ENCODE measurements around the gene CPLX1. TPM values are rescaled to one million over a fixed set of nuclear protein-coding genes. Genes with fewer than 3 reads are reported as not detected.
"Not testable (repeated sequence)": the region's sequence is repeated elsewhere in the genome, so short reads cannot be mapped to it uniquely, and the experiment has no call there.

Gene CPLX1
- total RNA-seq, 2 experiments from 2014 or later = 2.5 to 3.0 TPM

DNA sequence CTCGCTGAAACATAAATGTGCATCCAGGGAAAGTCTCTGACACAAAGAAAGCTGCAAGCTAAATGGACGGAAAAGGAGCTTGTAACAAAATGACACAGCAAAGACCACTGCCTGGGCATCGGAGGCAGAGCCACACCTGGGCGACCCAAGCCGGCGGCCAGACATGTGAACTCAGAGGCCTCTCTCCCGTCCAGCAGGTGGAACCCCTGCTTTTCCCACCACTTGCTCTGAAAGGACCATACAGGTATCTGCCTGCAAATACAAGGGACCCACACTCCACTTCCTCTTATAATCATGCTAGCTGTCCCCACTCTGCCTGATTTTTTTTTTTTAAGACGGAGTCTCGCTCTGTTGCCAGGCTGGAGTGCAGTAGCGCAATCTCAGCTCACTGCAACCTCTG, 12.0 kb downstream of the CPLX1 start:
- no peak overlapping the region for H3K27ac Mint-ChIP-seq
- H3K4me3 Mint-ChIP-seq = no peak overlapping the region
- ChIA-PET CTCF (no interaction called here), POLR2A (no interaction called here)
- no peak for DNase-seq
- H3K9me3 Mint-ChIP-seq = no peaks in the 10 kb centered on the region
- H3K27me3 Mint-ChIP-seq = peaks cover 41% of the 10 kb centered on the region
- no peaks in the 10 kb centered on the region for H3K4me1 Mint-ChIP-seq
- no peaks in the 10 kb centered on the region for H3K36me3 Mint-ChIP-seq (ENCODE audit: low read depth)

DNA sequence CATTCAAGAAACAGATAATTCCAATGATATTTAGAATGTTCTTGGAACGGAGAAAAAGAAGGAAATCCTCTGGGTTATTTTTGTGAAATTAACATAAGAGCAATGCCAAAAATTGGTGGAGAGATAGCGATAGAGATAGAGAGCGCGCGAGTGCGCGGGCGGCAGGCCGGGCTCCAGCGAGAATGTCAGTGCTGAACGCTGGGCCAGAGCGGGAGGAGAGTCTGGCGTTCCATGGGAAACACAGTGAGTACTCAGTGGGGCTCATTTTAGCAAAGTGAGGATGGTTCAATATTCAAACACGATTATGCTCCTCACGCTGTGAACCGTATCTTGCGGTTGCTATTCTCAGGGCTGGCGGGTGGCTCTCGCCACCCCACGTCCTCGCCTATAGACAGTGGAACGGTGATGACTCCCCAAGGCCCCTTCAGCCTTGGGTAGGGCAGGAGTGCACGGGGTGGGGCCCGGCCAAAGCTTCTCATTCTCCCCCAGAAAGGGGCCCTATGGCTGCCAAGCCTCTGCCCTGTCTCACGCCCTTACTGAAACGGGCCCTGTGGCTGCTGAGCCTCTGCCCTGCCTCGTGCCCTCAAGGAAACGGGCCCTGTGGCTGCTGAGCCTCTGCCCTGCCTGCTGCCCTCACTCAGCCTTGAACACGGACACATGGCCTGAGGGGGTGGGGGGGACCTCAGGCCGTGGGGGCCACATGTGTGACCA, 16.9 kb downstream of the CPLX1 start:
- no peaks in the 10 kb centered on the region for H3K36me3 Mint-ChIP-seq (ENCODE audit: low read depth)
- H3K4me3 Mint-ChIP-seq = no peak overlapping the region
- H3K9me3 Mint-ChIP-seq = peaks cover 6% of the 10 kb centered on the region
- H3K4me1 Mint-ChIP-seq = no peaks in the 10 kb centered on the region
- no peak for DNase-seq
- no peak overlapping the region for H3K27ac Mint-ChIP-seq
- ChIA-PET CTCF (no interaction called here), POLR2A (no interaction called here)
- H3K27me3 Mint-ChIP-seq = peaks cover 40% of the 10 kb centered on the region

DNA sequence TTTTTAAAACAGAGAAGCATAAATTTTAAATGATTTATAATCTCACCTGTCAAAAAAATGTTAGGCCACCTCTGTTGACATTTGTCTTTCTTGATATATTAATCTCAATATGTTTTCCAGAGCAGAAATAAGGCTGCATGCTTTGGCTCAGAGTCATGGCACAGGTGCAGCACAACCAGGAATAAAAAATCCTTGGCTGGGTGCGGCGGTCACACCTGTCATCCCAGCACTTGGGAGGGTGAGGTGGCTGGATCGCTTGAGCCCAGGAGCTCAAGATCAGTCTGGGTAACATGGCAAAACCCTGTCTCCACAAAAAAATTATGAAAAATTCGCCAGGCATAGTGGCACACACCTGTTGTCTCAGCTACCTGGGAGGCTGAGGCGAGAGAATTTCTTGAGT, 18.1 kb downstream of the CPLX1 start:
- ChIA-PET POLR2A (no interaction called here), CTCF (no interaction called here)
- no peak for DNase-seq
- H3K27me3 Mint-ChIP-seq = peaks cover 29% of the 10 kb centered on the region
- no peaks in the 10 kb centered on the region for H3K36me3 Mint-ChIP-seq (ENCODE audit: low read depth)
- no peak overlapping the region for H3K4me3 Mint-ChIP-seq
- H3K27ac Mint-ChIP-seq = no peak overlapping the region
- H3K9me3 Mint-ChIP-seq = peaks cover 9% of the 10 kb centered on the region
- no peaks in the 10 kb centered on the region for H3K4me1 Mint-ChIP-seq

DNA sequence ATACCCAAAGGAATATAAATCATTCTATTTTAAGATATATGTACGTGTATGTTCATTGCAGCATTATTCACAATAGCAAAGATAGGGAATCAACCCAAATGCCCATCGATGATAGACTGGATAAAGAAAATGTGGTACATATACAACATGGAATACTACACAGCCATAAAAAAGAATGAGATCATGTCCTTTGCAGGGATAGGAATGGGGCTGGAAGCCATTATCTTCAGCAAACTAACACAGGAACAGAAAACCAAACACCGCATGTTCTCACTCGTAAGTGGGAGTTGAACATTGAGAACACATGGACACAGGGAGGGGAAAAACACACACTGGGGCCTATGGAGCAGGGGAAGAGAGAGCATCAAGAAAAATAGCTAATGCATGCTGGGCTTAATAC, 18.9 kb downstream of the CPLX1 start:
- DNase-seq; H3K4me1 Mint-ChIP-seq; H3K36me3 Mint-ChIP-seq (ENCODE audit: low read depth); H3K4me3 Mint-ChIP-seq; CTCF ChIA-PET; POLR2A ChIA-PET; H3K27ac Mint-ChIP-seq: not testable (repeated sequence)
- peaks cover 13% of the 10 kb centered on the region for H3K9me3 Mint-ChIP-seq
- peaks cover 22% of the 10 kb centered on the region for H3K27me3 Mint-ChIP-seq

DNA sequence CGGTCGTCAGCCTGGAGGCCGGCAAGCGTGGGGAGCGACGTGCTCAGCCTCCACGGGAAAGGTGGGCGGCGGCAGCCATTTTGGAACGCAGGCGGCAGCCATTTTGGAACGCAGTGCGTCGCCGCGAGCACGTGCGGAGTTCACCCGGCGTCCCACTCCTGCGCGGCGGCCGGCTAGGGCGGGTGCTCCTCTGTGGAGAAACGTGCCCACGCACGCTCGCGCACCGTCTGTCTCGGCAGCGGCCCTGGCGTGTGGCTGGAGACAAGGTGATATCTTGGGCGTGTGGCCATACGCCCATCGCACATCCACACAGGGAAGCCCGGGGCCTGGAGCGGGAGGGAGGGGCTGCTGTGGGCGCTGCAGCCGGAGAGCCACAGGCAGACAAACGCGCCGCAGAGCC, 21.1 kb downstream of the CPLX1 start:
- POLR2A ChIA-PET = no interaction called here
- no peak overlapping the region for H3K27ac Mint-ChIP-seq
- no peak overlapping the region for H3K4me3 Mint-ChIP-seq
- peaks cover 19% of the 10 kb centered on the region for H3K9me3 Mint-ChIP-seq
- H3K4me1 Mint-ChIP-seq = peaks cover 4% of the 10 kb centered on the region
- H3K27me3 Mint-ChIP-seq = peaks cover 20% of the 10 kb centered on the region
- DNase-seq = no peak
- no peaks in the 10 kb centered on the region for H3K36me3 Mint-ChIP-seq (ENCODE audit: low read depth)
- CTCF ChIA-PET = no interaction called here

DNA sequence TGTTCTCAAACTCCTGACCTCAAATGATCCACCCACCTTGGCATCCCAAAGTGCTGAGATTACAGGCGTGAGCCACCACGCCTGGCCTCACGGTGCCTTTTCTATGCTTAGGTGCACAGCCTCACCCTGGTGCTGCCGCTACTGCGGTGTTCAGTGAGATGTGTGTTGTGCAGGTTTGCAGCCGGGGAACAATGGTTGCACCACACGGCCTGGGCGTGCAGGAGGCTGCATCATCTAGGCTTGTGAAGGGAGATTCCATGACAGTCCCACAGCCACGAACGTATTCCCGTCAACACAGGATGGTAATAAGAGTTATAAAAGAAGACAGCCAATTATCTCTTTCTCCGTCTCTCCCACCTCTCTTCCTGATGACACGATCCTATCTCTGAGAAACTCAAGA, 22.0 kb downstream of the CPLX1 start:
- ChIA-PET CTCF (no interaction called here), POLR2A (no interaction called here)
- peaks cover 13% of the 10 kb centered on the region for H3K4me1 Mint-ChIP-seq
- no peak overlapping the region for H3K4me3 Mint-ChIP-seq
- DNase-seq = no peak
- H3K36me3 Mint-ChIP-seq (ENCODE audit: low read depth) = no peaks in the 10 kb centered on the region
- peaks cover 19% of the 10 kb centered on the region for H3K9me3 Mint-ChIP-seq
- peaks cover 20% of the 10 kb centered on the region for H3K27me3 Mint-ChIP-seq
- no peak overlapping the region for H3K27ac Mint-ChIP-seq

DNA sequence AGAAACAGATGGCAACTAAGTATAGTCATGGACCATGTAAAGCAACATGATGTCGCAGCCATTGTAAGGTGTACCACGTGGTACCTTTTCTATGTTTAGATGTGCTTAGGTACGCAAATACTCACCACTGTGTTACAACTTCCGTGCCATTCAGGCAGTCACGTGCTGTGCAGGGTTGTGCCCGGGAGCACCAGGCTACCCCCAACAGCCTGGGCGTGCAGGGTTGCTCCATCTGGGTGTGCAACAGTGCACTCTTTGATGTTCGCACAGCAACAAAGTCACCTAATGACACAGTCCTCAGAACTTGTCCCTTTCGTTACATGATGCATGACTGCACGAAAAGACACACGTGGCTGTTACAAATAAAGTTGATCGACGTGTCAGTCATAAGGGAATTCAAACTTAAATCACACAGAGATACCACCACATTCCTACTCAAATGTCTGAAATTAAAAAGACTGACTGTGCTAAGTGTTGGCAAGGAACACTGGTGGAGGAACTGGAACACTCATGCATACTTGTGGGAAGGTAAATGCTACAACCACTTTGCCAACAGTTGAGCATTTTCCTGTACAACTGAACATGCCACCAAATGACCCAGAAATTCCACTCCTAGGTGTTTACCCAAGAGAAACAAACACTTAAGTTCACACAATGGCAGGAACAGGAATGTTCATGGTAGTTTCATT, 24.3 kb downstream of the CPLX1 start:
- no peak for DNase-seq
- H3K4me3 Mint-ChIP-seq = no peak overlapping the region
- POLR2A ChIA-PET = no interaction called here

DNA sequence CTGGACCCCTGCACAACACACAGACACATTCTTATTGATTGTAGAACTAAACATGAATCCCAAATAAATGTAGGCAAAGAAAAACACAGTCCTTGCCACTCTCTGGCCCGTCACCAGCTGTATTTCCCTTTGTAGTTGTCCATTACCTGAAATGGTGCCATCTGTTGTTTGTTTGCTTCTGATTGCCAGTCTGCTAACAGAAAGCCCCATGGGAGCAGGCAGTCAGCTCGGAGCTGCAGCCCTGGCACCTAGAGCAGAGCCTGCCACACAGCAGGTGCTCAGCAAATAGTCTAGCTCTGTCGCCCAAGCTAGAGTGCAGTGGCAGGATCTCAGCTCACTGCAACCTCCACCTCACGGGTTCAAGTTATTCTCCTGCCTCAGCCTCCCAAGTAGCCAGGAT, 28.9 kb downstream of the CPLX1 start:
- no peaks in the 10 kb centered on the region for H3K36me3 Mint-ChIP-seq (ENCODE audit: low read depth)
- no peak overlapping the region for H3K27ac Mint-ChIP-seq
- ChIA-PET POLR2A (interaction anchor here (3.0 kb wide), 1 partner anchor 14 kb away, joined by 18 read pairs; no protein-coding TSS in a partner anchor), CTCF (no interaction called here)
- no peak for DNase-seq
- no peak overlapping the region for H3K4me3 Mint-ChIP-seq
- H3K4me1 Mint-ChIP-seq = peaks cover 38% of the 10 kb centered on the region
- H3K9me3 Mint-ChIP-seq = peaks cover 7% of the 10 kb centered on the region
- peaks cover 32% of the 10 kb centered on the region for H3K27me3 Mint-ChIP-seq

More for the DNA sequence above, 24.3 kb downstream of the CPLX1 start:
- H3K36me3 Mint-ChIP-seq (ENCODE audit: low read depth) = no peaks in the 10 kb centered on the region
- H3K27me3 Mint-ChIP-seq = peaks cover 20% of the 10 kb centered on the region
- H3K9me3 Mint-ChIP-seq = peaks cover 19% of the 10 kb centered on the region
- CTCF ChIA-PET = no interaction called here
- H3K4me1 Mint-ChIP-seq = peaks cover 19% of the 10 kb centered on the region
- H3K27ac Mint-ChIP-seq = no peak overlapping the region

DNA sequence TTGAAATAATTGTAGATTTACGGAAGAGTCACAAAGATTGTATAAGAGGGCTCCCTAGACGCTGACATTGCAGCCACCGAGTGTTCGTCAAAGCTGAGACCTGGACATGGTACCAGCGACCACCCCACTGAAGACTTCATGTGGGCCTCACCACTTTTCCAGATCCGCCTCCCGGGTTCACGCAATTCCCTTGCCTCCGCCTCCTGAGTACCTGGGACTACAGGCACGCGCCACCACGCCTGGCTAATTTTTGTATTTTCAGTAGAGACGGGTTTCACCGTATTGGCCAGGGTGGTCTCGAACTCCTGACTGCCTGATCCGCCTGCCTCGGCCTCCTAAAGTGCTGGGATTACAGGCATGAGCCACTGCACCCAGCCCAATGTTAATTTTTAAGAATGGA, 29.7 kb downstream of the CPLX1 start:
- POLR2A ChIA-PET = interaction anchor here (1.2 kb wide), 1 partner anchor 14 kb away, joined by 3 read pairs; no protein-coding TSS in a partner anchor
- CTCF ChIA-PET = interaction anchor here (0.6 to 0.9 kb wide), 2 partner anchors 19 to 438 kb away, joined by 3 read pairs; no protein-coding TSS in a partner anchor
- Mint-ChIP-seq H3K4me3 (no peak overlapping the region), H3K27me3 (peaks cover 30% of the 10 kb centered on the region), H3K4me1 (peaks cover 38% of the 10 kb centered on the region), H3K27ac (no peak overlapping the region), H3K9me3 (no peaks in the 10 kb centered on the region), H3K36me3 (ENCODE audit: low read depth) (no peaks in the 10 kb centered on the region)
- no peak for DNase-seq

DNA sequence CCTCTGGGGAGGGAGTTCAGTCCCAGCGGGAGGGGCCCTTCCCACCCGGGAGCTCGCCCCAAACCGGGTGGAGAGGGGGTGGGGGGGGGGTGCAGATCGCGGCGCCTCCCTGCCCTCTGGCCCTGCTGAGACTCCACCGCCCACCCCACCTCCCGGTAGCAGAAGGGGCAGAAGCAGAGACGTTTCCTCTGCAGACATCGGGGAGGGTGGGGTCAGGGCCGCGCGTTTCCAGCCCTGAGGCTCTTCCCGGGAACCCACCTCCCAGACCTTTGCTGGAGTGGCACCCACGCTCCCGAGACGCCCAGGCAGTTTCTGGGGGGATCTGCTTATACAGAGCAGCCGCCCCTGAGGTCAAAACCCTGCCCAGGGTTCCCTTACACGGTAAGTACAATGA, 30.2 kb downstream of the CPLX1 start:
- no peaks in the 10 kb centered on the region for H3K9me3 Mint-ChIP-seq
- POLR2A ChIA-PET = interaction anchor here (1.2 kb wide), 1 partner anchor 14 kb away, joined by 3 read pairs; no protein-coding TSS in a partner anchor
- peaks cover 32% of the 10 kb centered on the region for H3K27me3 Mint-ChIP-seq
- peaks cover 38% of the 10 kb centered on the region for H3K4me1 Mint-ChIP-seq
- H3K27ac Mint-ChIP-seq = no peak overlapping the region
- H3K4me3 Mint-ChIP-seq = no peak overlapping the region
- CTCF ChIA-PET = interaction anchor here (0.6 to 0.9 kb wide), 2 partner anchors 19 to 438 kb away, joined by 3 read pairs; no protein-coding TSS in a partner anchor
- no peaks in the 10 kb centered on the region for H3K36me3 Mint-ChIP-seq (ENCODE audit: low read depth)
- no peak for DNase-seq

DNA sequence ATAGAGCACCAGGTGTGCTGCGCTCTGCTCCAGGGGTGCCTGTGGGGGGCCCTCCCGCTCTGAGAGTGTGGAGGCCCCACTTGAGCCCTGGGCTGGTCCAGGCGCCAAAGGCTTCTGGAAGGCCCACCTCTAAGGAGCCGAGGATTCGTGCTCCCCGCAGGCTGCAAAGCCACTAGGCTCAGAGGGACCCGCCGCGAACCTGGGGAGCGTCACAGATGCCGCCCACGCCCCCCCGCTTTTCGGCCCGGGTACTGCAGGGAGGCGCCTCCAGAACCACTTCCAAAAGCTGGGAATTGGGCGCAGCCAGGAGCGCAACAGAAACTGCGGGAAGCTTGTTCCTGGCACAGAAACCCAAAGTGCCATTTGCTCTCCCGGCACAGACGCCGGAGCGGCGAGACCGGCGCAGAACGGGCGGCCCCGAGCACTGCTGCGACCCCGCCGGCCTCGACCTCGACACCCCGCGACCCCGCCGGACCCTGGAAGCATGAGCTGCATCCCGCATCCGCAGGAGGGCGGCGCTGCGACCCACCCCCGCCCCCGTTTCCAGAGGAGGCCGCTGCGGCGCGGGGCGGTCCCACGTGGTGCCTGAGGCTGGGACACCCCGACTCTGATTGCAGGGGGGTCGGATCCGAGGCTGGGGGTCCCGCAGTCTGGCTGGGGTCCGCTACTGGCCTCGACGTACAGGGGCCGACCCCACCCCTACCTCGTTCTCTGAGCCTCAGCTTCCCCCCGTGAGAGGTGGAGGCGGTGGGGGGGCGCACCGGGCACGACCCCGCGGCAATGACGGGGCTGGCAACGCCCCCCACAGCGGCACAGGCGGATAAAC, 30.8 kb downstream of the CPLX1 start:
- Mint-ChIP-seq H3K4me1 (peaks cover 39% of the 10 kb centered on the region), H3K36me3 (ENCODE audit: low read depth) (no peaks in the 10 kb centered on the region), H3K4me3 (no peak overlapping the region), H3K27ac (no peak overlapping the region), H3K27me3 (peaks cover 36% of the 10 kb centered on the region), H3K9me3 (no peaks in the 10 kb centered on the region)
- ChIA-PET CTCF (interaction anchor here (0.9 kb wide), 1 partner anchor 20 kb away, joined by 3 read pairs; no protein-coding TSS in a partner anchor), POLR2A (interaction anchor here (1.2 to 2.4 kb wide), 2 partner anchors 13 kb away, joined by 3 to 24 read pairs; no protein-coding TSS in a partner anchor)
- DNase-seq = no peak

DNA sequence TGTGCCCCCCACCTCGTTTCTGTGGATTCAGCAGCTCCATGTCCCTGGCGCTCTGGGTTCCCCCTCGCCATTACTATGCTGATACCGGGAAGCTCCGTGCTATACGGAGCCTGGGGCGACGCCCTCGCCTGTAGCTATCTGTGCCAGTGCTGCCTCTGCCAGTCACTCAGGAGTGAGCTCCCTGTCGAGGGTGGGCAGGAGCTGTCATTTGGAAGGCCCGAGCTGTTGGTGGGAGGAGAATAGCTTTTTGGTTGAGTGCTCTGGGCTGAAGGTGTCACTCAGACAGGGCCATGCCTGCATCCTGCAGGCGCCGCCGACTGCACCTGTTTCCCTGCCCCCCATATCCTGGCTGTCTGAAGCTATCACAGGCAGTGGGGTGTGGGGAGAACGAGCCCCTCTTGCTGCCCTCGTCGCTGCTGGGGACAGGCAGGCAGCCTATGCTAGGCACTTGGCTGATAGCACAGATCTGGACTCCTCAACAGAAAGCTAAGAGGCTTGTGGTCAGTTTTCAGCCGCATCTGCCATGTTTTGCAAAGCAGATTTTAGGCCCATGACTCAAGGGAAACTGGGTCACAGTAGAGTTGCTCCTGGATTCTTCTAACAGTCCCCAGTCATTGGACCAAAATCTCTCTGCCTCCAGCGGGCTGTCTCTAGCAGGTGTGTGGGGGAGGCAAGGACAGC, 31.8 kb downstream of the CPLX1 start:
- no peak for DNase-seq
- POLR2A ChIA-PET = interaction anchor here (0.5 to 2.4 kb wide), 5 partner anchors 9 to 138 kb away, joined by 3 to 24 read pairs (median 3); partner anchors contain the start of genes GAK and TMEM175

More for the DNA sequence above, 31.8 kb downstream of the CPLX1 start:
- Mint-ChIP-seq H3K4me1 (peaks cover 30% of the 10 kb centered on the region), H3K27ac (no peak overlapping the region), H3K9me3 (no peaks in the 10 kb centered on the region), H3K27me3 (peaks cover 36% of the 10 kb centered on the region), H3K4me3 (no peak overlapping the region), H3K36me3 (ENCODE audit: low read depth) (no peaks in the 10 kb centered on the region)
- CTCF ChIA-PET = interaction anchor here (0.8 to 1.1 kb wide), 2 partner anchors 12 to 52 kb away, joined by 3 read pairs; no protein-coding TSS in a partner anchor
